Urinary bladder (tissue), 2 donors: Measurements from ENCODE around the gene OR4S2. TPM values are rescaled to one million over a fixed set of nuclear protein-coding genes. Genes with fewer than 3 reads are reported as not detected.

Source experiments
- polyA plus RNA-seq: library from polyadenylated mRNA; stranded (reverse); fragments of 200-250 nt; gene quantifications from one replicate; pipeline ENCODE4 v1.2.3, GENCODE V29; 2013
- total RNA-seq: library from RNA; depleted of rRNA; stranded (reverse); fragments of >200 nt; gene quantifications from one replicate; pipeline ENCODE4 v1.2.3, GENCODE V29; 2014
- donor health status: healthy.

Gene OR4S2
- total and polyA plus RNA-seq, 2 donors = not detected

Other genes starting within 250 kb of the OR4S2 start
- not detected for gene OR4C15, start 93.9 kb upstream of the OR4S2 start, total RNA-seq
- gene OR4C15, start 93.9 kb upstream of the OR4S2 start, polyA plus RNA-seq = not detected
- gene OR4C16, start 76.2 kb upstream of the OR4S2 start, total RNA-seq = not detected
- gene OR4C16, start 76.2 kb upstream of the OR4S2 start, polyA plus RNA-seq = not detected
- gene OR4C11, start 40.7 kb upstream of the OR4S2 start, total RNA-seq = not detected
- not detected for gene OR4C11, start 40.7 kb upstream of the OR4S2 start, polyA plus RNA-seq
- gene OR4P4, start 13.2 kb upstream of the OR4S2 start, total RNA-seq = not detected
- gene OR4P4, start 13.2 kb upstream of the OR4S2 start, polyA plus RNA-seq = not detected
- gene OR4C6, start 13.9 kb downstream of the OR4S2 start, total RNA-seq = not detected
- not detected for gene OR4C6, start 13.9 kb downstream of the OR4S2 start, polyA plus RNA-seq
- gene OR5D13, start 125.1 kb downstream of the OR4S2 start, total RNA-seq = not detected
- gene OR5D13, start 125.1 kb downstream of the OR4S2 start, polyA plus RNA-seq = not detected
- not detected for gene OR5D14, start 147.2 kb downstream of the OR4S2 start, total RNA-seq
- gene OR5D14, start 147.2 kb downstream of the OR4S2 start, polyA plus RNA-seq = not detected
- gene OR5L1, start 163.0 kb downstream of the OR4S2 start, total RNA-seq = not detected
- not detected for gene OR5L1, start 163.0 kb downstream of the OR4S2 start, polyA plus RNA-seq
- gene OR5D18, start 171.3 kb downstream of the OR4S2 start, total RNA-seq = not detected
- gene OR5D18, start 171.3 kb downstream of the OR4S2 start, polyA plus RNA-seq = not detected
- not detected for gene OR5L2, start 178.9 kb downstream of the OR4S2 start, total RNA-seq
- not detected for gene OR5L2, start 178.9 kb downstream of the OR4S2 start, polyA plus RNA-seq
- not detected for gene OR5D16, start 190.4 kb downstream of the OR4S2 start, total RNA-seq
- not detected for gene OR5D16, start 190.4 kb downstream of the OR4S2 start, polyA plus RNA-seq
- gene TRIM51, start 235.0 kb downstream of the OR4S2 start, total RNA-seq = not detected
- gene TRIM51, start 235.0 kb downstream of the OR4S2 start, polyA plus RNA-seq = not detected